KOPT-K1 (cell line): ENCODE data around the gene ANKRD36C.
"Not testable (repeated sequence)": the region's sequence is repeated elsewhere in the genome, so short reads cannot be mapped to it uniquely, and the experiment has no call there.

Source experiments
- H3K27ac ChIP-seq: fragments of 200-600 bp; sonication (generic); 2 replicates; pipeline ENCODE4 v1.5.1; 2016; ENCODE audit warnings: antibody characterized with exemption, mild to moderate bottlenecking, low read depth, low read length; ENCODE audit not compliant: poor library complexity, severe bottlenecking
- H3K36me3 ChIP-seq: fragments of 200-600 bp; sonication (generic); 2 replicates; pipeline ENCODE4 v1.5.1; 2017; ENCODE audit warnings: antibody characterized with exemption, mild to moderate bottlenecking, low read length, moderate library complexity; ENCODE audit not compliant: insufficient read depth
- H3K9me3 ChIP-seq: fragments of 200-600 bp; sonication (generic); 2 replicates; pipeline ENCODE4 v1.5.1; 2017; ENCODE audit warnings: antibody characterized with exemption, low read length, mild to moderate bottlenecking; ENCODE audit not compliant: insufficient read depth, poor library complexity, severe bottlenecking

ANKRD36C gene

GRCh38 chr2:96012792-96013264 is 21.2 kb upstream of the ANKRD36C start:
- not testable (repeated sequence) for H3K36me3 ChIP-seq, H3K9me3 ChIP-seq, H3K27ac ChIP-seq

GRCh38 chr2:96012086-96012791 is 20.6 kb upstream of the ANKRD36C start:
- H3K36me3 ChIP-seq, H3K27ac ChIP-seq, H3K9me3 ChIP-seq: not testable (repeated sequence)

GRCh38 chr2:96011129-96011455 is 19.5 kb upstream of the ANKRD36C start:
- not testable (repeated sequence) for H3K36me3 ChIP-seq, H3K9me3 ChIP-seq, H3K27ac ChIP-seq

- H3K36me3 ChIP-seq, H3K27ac ChIP-seq, H3K9me3 ChIP-seq: not testable (repeated sequence)
These were observed 18.9 kb upstream of the ANKRD36C start for GRCh38 chr2:96010320-96011128.

- H3K36me3 ChIP-seq, H3K9me3 ChIP-seq, H3K27ac ChIP-seq: not testable (repeated sequence)
These were observed 18.2 kb upstream of the ANKRD36C start for GRCh38 chr2:96009833-96010232.

GRCh38 chr2:96008051-96008450 is 16.4 kb upstream of the ANKRD36C start:
- not testable (repeated sequence) for H3K9me3 ChIP-seq, H3K27ac ChIP-seq, H3K36me3 ChIP-seq

GRCh38 chr2:96006248-96006647 is 14.6 kb upstream of the ANKRD36C start:
- not testable (repeated sequence) for H3K36me3 ChIP-seq, H3K27ac ChIP-seq, H3K9me3 ChIP-seq

- H3K9me3 ChIP-seq, H3K36me3 ChIP-seq: not testable (repeated sequence)
- peak overlapping the region; percentile 94 for H3K27ac ChIP-seq
These were observed 1.1 kb upstream of the ANKRD36C start for GRCh38 chr2:95992520-95993272.

- not testable (repeated sequence) for H3K36me3 ChIP-seq, H3K9me3 ChIP-seq
- H3K27ac ChIP-seq = peak overlapping the region; percentile 94
These were observed 478 bp upstream of the ANKRD36C start for GRCh38 chr2:95992102-95992501.

- H3K36me3 ChIP-seq = peaks cover 12% of the 10 kb centered on the region; the same call in 1 of the 2 replicates
- not testable (repeated sequence) for H3K9me3 ChIP-seq
- peak overlapping the region; percentile 94 for H3K27ac ChIP-seq
These were observed 740 bp downstream of the ANKRD36C start for GRCh38 chr2:95990884-95991283.

GRCh38 chr2:95951662-95952061 is 40.0 kb downstream of the ANKRD36C start:
- H3K9me3 ChIP-seq, H3K27ac ChIP-seq: not testable (repeated sequence)
- H3K36me3 ChIP-seq = peaks cover 20% of the 10 kb centered on the region

GRCh38 chr2:95948039-95948438 is 43.6 kb downstream of the ANKRD36C start:
- not testable (repeated sequence) for H3K9me3 ChIP-seq
- peaks cover 20% of the 10 kb centered on the region for H3K36me3 ChIP-seq

GRCh38 chr2:95939947-95940346 is 51.7 kb downstream of the ANKRD36C start:
- peaks cover 12% of the 10 kb centered on the region for H3K36me3 ChIP-seq
- not testable (repeated sequence) for H3K27ac ChIP-seq, H3K9me3 ChIP-seq

More at GRCh38 chr2:95948039-95948438, 43.6 kb downstream of the ANKRD36C start:
- H3K27ac ChIP-seq = not testable (repeated sequence)

GRCh38 chr2:95930740-95931139 is 60.9 kb downstream of the ANKRD36C start:
- H3K9me3 ChIP-seq, H3K27ac ChIP-seq: not testable (repeated sequence)
- H3K36me3 ChIP-seq = peaks cover 39% of the 10 kb centered on the region

- peaks cover 76% of the 10 kb centered on the region for H3K36me3 ChIP-seq
- not testable (repeated sequence) for H3K27ac ChIP-seq, H3K9me3 ChIP-seq
These were observed 74.6 kb downstream of the ANKRD36C start for GRCh38 chr2:95917007-95917406.
